HepG2 (cell line): ENCODE results near the gene TTYH2. TPM values are rescaled to one million over a fixed set of nuclear protein-coding genes. Genes with fewer than 3 reads are reported as not detected.
A peak's percentile ranks its signal among the peaks of the same experiment; 100 is the strongest.

Experiments
- FOSL2 ChIP-seq: sonication (generic); formaldehyde crosslinking; IDR thresholded peaks from 2 replicates; pipeline ENCODE4 v1.4.0; 2020; ENCODE audit warnings: missing genetic modification reagents
- HOXD1 ChIP-seq: sonication (generic); formaldehyde crosslinking; IDR thresholded peaks from 2 replicates; pipeline ENCODE4 v1.5.0; 2020; ENCODE audit warnings: missing genetic modification reagents
- NFKB2 ChIP-seq: sonication (generic); formaldehyde crosslinking; IDR thresholded peaks from 2 replicates; pipeline ENCODE4 v1.4.0; 2020; ENCODE audit warnings: missing genetic modification reagents, borderline replicate concordance
- SUZ12 ChIP-seq: fragments of 150-350 bp; IDR thresholded peaks from 2 replicates; pipeline ENCODE4 v1.6.1; 2014; ENCODE audit warnings: low read depth, low read length
- ZFP90 ChIP-seq: sonication (generic); formaldehyde crosslinking; IDR thresholded peaks from 2 replicates; pipeline ENCODE4 v1.8.0; 2022; ENCODE audit warnings: missing genetic modification reagents, mild to moderate bottlenecking, inconsistent platforms, borderline replicate concordance
- ZMYM4 ChIP-seq: sonication (generic); formaldehyde crosslinking; IDR thresholded peaks from 2 replicates; pipeline ENCODE4 v1.8.1; 2023; ENCODE audit warnings: mild to moderate bottlenecking, missing genetic modification reagents
- ZNF232 ChIP-seq: sonication (generic); formaldehyde crosslinking; IDR thresholded peaks from 2 replicates; pipeline ENCODE4 v1.4.0; 2020; ENCODE audit warnings: missing genetic modification reagents, borderline replicate concordance
- ZNF264 ChIP-seq: sonication (generic); formaldehyde crosslinking; IDR thresholded peaks from 2 replicates; pipeline ENCODE4 v1.4.0; 2020; ENCODE audit warnings: missing genetic modification reagents
- ZNF33A ChIP-seq: sonication (generic); formaldehyde crosslinking; IDR thresholded peaks from 2 replicates; pipeline ENCODE4 v1.5.1; 2020; ENCODE audit warnings: missing genetic modification reagents, mild to moderate bottlenecking, moderate library complexity, borderline replicate concordance
- ZNF564 ChIP-seq: sonication (generic); formaldehyde crosslinking; IDR thresholded peaks from 2 replicates; pipeline ENCODE4 v1.8.1; 2023; ENCODE audit warnings: mild to moderate bottlenecking, missing genetic modification reagents
- polyA plus RNA-seq, 8 experiments: library from polyadenylated mRNA; depleted of rRNA in 3 of 8; stranded (reverse) in 7 of 8; unstranded in 1 of 8; fragments of >200 nt; fragmentation: Illumina TruSeq in 4 of 8; extraction: Trizol in 4 of 8; gene quantifications; 2 replicates each; pipeline versions ENCODE4 v1.2.1 to v1.2.3, GENCODE V29; 2011 to 2016; ENCODE audit warnings: low read depth in 4 of 8, missing spikeins in 1 of 8, mixed read lengths in 1 of 8; ENCODE audit not compliant: insufficient read depth in 1 of 8
- total RNA-seq, 5 experiments: library from RNA; depleted of rRNA; stranded (reverse); fragments of >200 nt; fragmentation: Illumina TruSeq; extraction: Trizol; gene quantifications; 2 replicates each; pipeline ENCODE4 v1.2.3, GENCODE V29; 2016; ENCODE audit warnings: low read depth in 1 of 5
- TF ChIP-seq, protein P1 (sequence below): sonication (generic); formaldehyde crosslinking; IDR thresholded peaks from 2 replicates; pipeline ENCODE4 v1.4.0; 2020; ENCODE audit warnings: missing genetic modification reagents
- TF ChIP-seq, protein P2 (sequence below), 2 experiments: IDR thresholded peaks; 2 replicates each; pipeline ENCODE4 v1.6.1; 2011 to 2012; ENCODE audit warnings: low read length in 2 of 2, borderline replicate concordance in 1 of 2, low read depth in 1 of 2, mild to moderate bottlenecking in 1 of 2, moderate library complexity in 1 of 2
- TF ChIP-seq, protein P3 (sequence below), 2 experiments: sonication (generic) in 1 of 2; formaldehyde crosslinking in 1 of 2; IDR thresholded peaks; 2 replicates each; pipeline versions ENCODE4 v1.5.1 to v1.6.1; 2011 to 2020; ENCODE audit warnings: borderline replicate concordance in 1 of 2, low read depth in 1 of 2, low read length in 1 of 2, mild to moderate bottlenecking in 1 of 2, missing genetic modification reagents in 1 of 2, moderate library complexity in 1 of 2
- TF ChIP-seq, protein P4 (sequence below): IDR thresholded peaks from 2 replicates; pipeline ENCODE4 v1.6.1; 2016; ENCODE audit warnings: low read depth, borderline replicate concordance

Gene TTYH2
- total and polyA plus RNA-seq, 2 of the 13 experiments (the other 11 are each of a cell fraction or from before 2014, with no cell fraction given) = 0.77 to 0.96 TPM

DNA sequence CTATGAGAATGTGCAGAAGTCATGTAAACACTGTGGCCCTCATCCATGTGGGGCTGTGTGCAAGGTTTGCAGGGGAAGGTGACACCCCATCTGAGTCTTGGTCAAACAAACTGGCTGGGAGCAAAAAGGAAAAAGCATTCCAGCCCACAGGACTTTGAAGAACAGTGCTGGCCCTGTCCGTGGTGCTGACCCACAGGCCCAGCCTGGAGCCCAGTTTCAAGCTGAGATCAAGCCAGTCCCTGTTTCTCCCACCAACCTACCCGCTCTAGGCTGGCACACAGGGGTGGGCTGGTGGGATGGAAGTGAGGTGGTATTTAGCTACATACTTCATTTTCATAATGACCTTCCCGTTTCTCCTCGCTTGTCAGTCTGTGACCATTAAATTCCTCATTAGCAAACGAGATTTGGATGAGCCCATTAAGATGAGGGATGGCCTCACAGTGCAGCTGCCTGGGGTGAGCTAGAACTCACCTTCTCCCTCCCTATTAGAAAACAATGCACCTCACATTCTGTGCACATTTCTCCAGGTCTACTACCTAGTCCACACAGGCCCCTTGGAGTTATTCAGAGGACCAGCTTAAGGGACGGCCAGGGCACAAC is 22.5 kb upstream of the TTYH2 start (continued):
- peak; percentile 50 for TF ChIP-seq FOSL2 (CRISPR knock-in tag)
- TF ChIP-seq SUZ12 = no peak
- TF ChIP-seq ZNF564 (CRISPR knock-in tag) = 0 out of 2 replicates have a peak, but pooled peaks have one; percentile 51
- TF ChIP-seq ZNF232 (CRISPR knock-in tag) = peak; percentile 94
- 0 out of 2 replicates have a peak, but pooled peaks have one; percentile 28 for TF ChIP-seq ZMYM4
- TF ChIP-seq, protein P1, sequence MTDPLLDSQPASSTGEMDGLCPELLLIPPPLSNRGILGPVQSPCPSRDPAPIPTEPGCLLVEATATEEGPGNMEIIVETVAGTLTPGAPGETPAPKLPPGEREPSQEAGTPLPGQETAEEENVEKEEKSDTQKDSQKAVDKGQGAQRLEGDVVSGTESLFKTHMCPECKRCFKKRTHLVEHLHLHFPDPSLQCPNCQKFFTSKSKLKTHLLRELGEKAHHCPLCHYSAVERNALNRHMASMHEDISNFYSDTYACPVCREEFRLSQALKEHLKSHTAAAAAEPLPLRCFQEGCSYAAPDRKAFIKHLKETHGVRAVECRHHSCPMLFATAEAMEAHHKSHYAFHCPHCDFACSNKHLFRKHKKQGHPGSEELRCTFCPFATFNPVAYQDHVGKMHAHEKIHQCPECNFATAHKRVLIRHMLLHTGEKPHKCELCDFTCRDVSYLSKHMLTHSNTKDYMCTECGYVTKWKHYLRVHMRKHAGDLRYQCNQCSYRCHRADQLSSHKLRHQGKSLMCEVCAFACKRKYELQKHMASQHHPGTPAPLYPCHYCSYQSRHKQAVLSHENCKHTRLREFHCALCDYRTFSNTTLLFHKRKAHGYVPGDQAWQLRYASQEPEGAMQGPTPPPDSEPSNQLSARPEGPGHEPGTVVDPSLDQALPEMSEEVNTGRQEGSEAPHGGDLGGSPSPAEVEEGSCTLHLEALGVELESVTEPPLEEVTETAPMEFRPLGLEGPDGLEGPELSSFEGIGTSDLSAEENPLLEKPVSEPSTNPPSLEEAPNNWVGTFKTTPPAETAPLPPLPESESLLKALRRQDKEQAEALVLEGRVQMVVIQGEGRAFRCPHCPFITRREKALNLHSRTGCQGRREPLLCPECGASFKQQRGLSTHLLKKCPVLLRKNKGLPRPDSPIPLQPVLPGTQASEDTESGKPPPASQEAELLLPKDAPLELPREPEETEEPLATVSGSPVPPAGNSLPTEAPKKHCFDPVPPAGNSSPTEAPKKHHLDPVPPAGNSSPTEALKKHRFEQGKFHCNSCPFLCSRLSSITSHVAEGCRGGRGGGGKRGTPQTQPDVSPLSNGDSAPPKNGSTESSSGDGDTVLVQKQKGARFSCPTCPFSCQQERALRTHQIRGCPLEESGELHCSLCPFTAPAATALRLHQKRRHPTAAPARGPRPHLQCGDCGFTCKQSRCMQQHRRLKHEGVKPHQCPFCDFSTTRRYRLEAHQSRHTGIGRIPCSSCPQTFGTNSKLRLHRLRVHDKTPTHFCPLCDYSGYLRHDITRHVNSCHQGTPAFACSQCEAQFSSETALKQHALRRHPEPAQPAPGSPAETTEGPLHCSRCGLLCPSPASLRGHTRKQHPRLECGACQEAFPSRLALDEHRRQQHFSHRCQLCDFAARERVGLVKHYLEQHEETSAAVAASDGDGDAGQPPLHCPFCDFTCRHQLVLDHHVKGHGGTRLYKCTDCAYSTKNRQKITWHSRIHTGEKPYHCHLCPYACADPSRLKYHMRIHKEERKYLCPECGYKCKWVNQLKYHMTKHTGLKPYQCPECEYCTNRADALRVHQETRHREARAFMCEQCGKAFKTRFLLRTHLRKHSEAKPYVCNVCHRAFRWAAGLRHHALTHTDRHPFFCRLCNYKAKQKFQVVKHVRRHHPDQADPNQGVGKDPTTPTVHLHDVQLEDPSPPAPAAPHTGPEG (CRISPR knock-in tag) = peak; percentile 74; the same call in 1 of the 2 replicates
- TF ChIP-seq, protein P2, sequence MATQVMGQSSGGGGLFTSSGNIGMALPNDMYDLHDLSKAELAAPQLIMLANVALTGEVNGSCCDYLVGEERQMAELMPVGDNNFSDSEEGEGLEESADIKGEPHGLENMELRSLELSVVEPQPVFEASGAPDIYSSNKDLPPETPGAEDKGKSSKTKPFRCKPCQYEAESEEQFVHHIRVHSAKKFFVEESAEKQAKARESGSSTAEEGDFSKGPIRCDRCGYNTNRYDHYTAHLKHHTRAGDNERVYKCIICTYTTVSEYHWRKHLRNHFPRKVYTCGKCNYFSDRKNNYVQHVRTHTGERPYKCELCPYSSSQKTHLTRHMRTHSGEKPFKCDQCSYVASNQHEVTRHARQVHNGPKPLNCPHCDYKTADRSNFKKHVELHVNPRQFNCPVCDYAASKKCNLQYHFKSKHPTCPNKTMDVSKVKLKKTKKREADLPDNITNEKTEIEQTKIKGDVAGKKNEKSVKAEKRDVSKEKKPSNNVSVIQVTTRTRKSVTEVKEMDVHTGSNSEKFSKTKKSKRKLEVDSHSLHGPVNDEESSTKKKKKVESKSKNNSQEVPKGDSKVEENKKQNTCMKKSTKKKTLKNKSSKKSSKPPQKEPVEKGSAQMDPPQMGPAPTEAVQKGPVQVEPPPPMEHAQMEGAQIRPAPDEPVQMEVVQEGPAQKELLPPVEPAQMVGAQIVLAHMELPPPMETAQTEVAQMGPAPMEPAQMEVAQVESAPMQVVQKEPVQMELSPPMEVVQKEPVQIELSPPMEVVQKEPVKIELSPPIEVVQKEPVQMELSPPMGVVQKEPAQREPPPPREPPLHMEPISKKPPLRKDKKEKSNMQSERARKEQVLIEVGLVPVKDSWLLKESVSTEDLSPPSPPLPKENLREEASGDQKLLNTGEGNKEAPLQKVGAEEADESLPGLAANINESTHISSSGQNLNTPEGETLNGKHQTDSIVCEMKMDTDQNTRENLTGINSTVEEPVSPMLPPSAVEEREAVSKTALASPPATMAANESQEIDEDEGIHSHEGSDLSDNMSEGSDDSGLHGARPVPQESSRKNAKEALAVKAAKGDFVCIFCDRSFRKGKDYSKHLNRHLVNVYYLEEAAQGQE (IDR thresholded peaks at IDR 0.05; ENCODE audit: borderline replicate concordance in 1 of 2, low read depth in 1 of 2, low read length in 2 of 2) = peak; percentile 97 to 98
- TF ChIP-seq ZNF33A (CRISPR knock-in tag) = no peak
- peak; percentile 58; the same call in 1 of the 2 replicates for TF ChIP-seq NFKB2
- TF ChIP-seq ZNF264 = peak; percentile 39; the same call in 1 of the 2 replicates
- TF ChIP-seq, protein P3, sequence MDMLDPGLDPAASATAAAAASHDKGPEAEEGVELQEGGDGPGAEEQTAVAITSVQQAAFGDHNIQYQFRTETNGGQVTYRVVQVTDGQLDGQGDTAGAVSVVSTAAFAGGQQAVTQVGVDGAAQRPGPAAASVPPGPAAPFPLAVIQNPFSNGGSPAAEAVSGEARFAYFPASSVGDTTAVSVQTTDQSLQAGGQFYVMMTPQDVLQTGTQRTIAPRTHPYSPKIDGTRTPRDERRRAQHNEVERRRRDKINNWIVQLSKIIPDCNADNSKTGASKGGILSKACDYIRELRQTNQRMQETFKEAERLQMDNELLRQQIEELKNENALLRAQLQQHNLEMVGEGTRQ (IDR thresholded peaks at IDR 0.05; ENCODE audit: low read depth, low read length) = no peak
- TF ChIP-seq, protein P3 (CRISPR knock-in tag; IDR thresholded peaks at IDR 0.05; ENCODE audit: borderline replicate concordance) = no peak
- TF ChIP-seq, protein P4, sequence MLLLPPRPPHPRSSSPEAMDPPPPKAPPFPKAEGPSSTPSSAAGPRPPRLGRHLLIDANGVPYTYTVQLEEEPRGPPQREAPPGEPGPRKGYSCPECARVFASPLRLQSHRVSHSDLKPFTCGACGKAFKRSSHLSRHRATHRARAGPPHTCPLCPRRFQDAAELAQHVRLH (CRISPR knock-in tag) = peak; percentile 73; the same call in 1 of the 2 replicates
- no peak for TF ChIP-seq ZFP90 (CRISPR knock-in tag)
- peak; percentile 71; the same call in 1 of the 2 replicates for TF ChIP-seq HOXD1 (CRISPR knock-in tag)
